Measurements from ENCODE around the gene RSPH1.

The RSPH1 gene

GRCh38 chr21:42521805-42522204, 25.8 kb upstream of the RSPH1 start:
- H3K4me2 ChIP-seq (ENCODE audit: insufficient read depth, low read length): no peak overlapping the region
- H3K36me3 ChIP-seq (ENCODE audit: insufficient read depth, low read length): 0 out of 2 replicates have a peak, but pooled peaks cover 12% of the 10 kb centered on the region
- TF ChIP-seq EZH2 (IDR thresholded peaks at IDR 0.05; ENCODE audit: borderline replicate concordance, low read depth, low read length, severe bottlenecking): no peak
- H3K79me2 ChIP-seq (ENCODE audit: insufficient read depth, low read length): no peaks in the 10 kb centered on the region
- no peaks in the 10 kb centered on the region for H3K27me3 ChIP-seq (ENCODE audit: insufficient read depth, low read length, poor library complexity)
- no peak for ATAC-seq (ENCODE audit: insufficient read depth, low read depth)
- no peaks in the 10 kb centered on the region for H3K9me3 ChIP-seq (ENCODE audit: insufficient read depth, low read length, severe bottlenecking)
- H3K4me3 ChIP-seq (ENCODE audit: low read depth in 1 of 2, low read length in 2 of 2): no peak overlapping the region
- no peak overlapping the region for H3K9ac ChIP-seq (ENCODE audit: low read depth, low read length)
- H3K27ac ChIP-seq (ENCODE audit: low read length): no peak overlapping the region
- no peak for DNase-seq
- no peak overlapping the region for H2AFZ ChIP-seq (ENCODE audit: low read depth, low read length)
- H4K20me1 ChIP-seq (ENCODE audit: insufficient read depth, low read length): peaks cover 11% of the 10 kb centered on the region; the same call in 1 of the 2 replicates
- H3K4me1 ChIP-seq (ENCODE audit: insufficient read depth, low read length): peaks cover 5% of the 10 kb centered on the region; the same call in 1 of the 2 replicates

- peaks cover 1% of the 10 kb centered on the region; the same call in 1 of the 2 replicates for H3K4me1 ChIP-seq (ENCODE audit: insufficient read depth, low read length)
- H3K4me2 ChIP-seq (ENCODE audit: insufficient read depth, low read length): no peak overlapping the region
- no peaks in the 10 kb centered on the region for H3K79me2 ChIP-seq (ENCODE audit: insufficient read depth, low read length)
- TF ChIP-seq CTCF (IDR thresholded peaks at IDR 0.05; ENCODE audit: borderline replicate concordance, extremely low read depth, low read length, poor library complexity, severe bottlenecking): no peak
- no peak for TF ChIP-seq EZH2 (IDR thresholded peaks at IDR 0.05; ENCODE audit: borderline replicate concordance, low read depth, low read length, severe bottlenecking)
- H3K9ac ChIP-seq (ENCODE audit: low read depth, low read length): no peak overlapping the region
- no peak overlapping the region for H3K27ac ChIP-seq (ENCODE audit: low read length)
- peaks cover 11% of the 10 kb centered on the region; the same call in 1 of the 2 replicates for H4K20me1 ChIP-seq (ENCODE audit: insufficient read depth, low read length)
- H3K36me3 ChIP-seq (ENCODE audit: insufficient read depth, low read length): 0 out of 2 replicates have a peak, but pooled peaks cover 12% of the 10 kb centered on the region
- H2AFZ ChIP-seq (ENCODE audit: low read depth, low read length): no peak overlapping the region
- ATAC-seq (ENCODE audit: insufficient read depth, low read depth) (no peak), DNase-seq (no peak)
- H3K9me3 ChIP-seq (ENCODE audit: insufficient read depth, low read length, severe bottlenecking): no peaks in the 10 kb centered on the region
- no peak overlapping the region for H3K4me3 ChIP-seq (ENCODE audit: low read depth in 1 of 2, low read length in 2 of 2)
- H3K27me3 ChIP-seq (ENCODE audit: insufficient read depth, low read length, poor library complexity): no peaks in the 10 kb centered on the region
These were observed 25.4 kb upstream of the RSPH1 start for GRCh38 chr21:42521384-42521783.

GRCh38 chr21:42520628-42521253, 24.7 kb upstream of the RSPH1 start:
- H3K79me2 ChIP-seq (ENCODE audit: insufficient read depth, low read length): no peaks in the 10 kb centered on the region
- no peaks in the 10 kb centered on the region for H3K27me3 ChIP-seq (ENCODE audit: insufficient read depth, low read length, poor library complexity)
- H3K4me1 ChIP-seq (ENCODE audit: insufficient read depth, low read length): no peaks in the 10 kb centered on the region
- H3K9ac ChIP-seq (ENCODE audit: low read depth, low read length): no peak overlapping the region
- no peak for TF ChIP-seq EZH2 (IDR thresholded peaks at IDR 0.05; ENCODE audit: borderline replicate concordance, low read depth, low read length, severe bottlenecking)
- no peak for TF ChIP-seq CTCF (IDR thresholded peaks at IDR 0.05; ENCODE audit: borderline replicate concordance, extremely low read depth, low read length, poor library complexity, severe bottlenecking)
- no peak overlapping the region for H2AFZ ChIP-seq (ENCODE audit: low read depth, low read length)
- no peak overlapping the region for H3K27ac ChIP-seq (ENCODE audit: low read length)
- H3K4me3 ChIP-seq (ENCODE audit: low read depth in 1 of 2, low read length in 2 of 2): no peak overlapping the region
- no peaks in the 10 kb centered on the region for H3K9me3 ChIP-seq (ENCODE audit: insufficient read depth, low read length, severe bottlenecking)
- H4K20me1 ChIP-seq (ENCODE audit: insufficient read depth, low read length): peaks cover 11% of the 10 kb centered on the region; the same call in 1 of the 2 replicates
- H3K4me2 ChIP-seq (ENCODE audit: insufficient read depth, low read length): no peak overlapping the region
- ATAC-seq (ENCODE audit: insufficient read depth, low read depth) (no peak), DNase-seq (no peak)
- H3K36me3 ChIP-seq (ENCODE audit: insufficient read depth, low read length): 0 out of 2 replicates have a peak, but pooled peaks cover 12% of the 10 kb centered on the region

GRCh38 chr21:42518626-42519025, 22.6 kb upstream of the RSPH1 start:
- no peak for DNase-seq
- peaks cover 16% of the 10 kb centered on the region for H3K4me1 ChIP-seq (ENCODE audit: insufficient read depth, low read length)
- H3K4me2 ChIP-seq (ENCODE audit: insufficient read depth, low read length): no peak overlapping the region

More at GRCh38 chr21:42518626-42519025, 22.6 kb upstream of the RSPH1 start:
- Histone ChIP-seq H3K27ac (ENCODE audit: low read length) (no peak overlapping the region), H2AFZ (ENCODE audit: low read depth, low read length) (no peak overlapping the region), H3K9me3 (ENCODE audit: insufficient read depth, low read length, severe bottlenecking) (no peaks in the 10 kb centered on the region), H4K20me1 (ENCODE audit: insufficient read depth, low read length) (peaks cover 6% of the 10 kb centered on the region; the same call in 1 of the 2 replicates), H3K79me2 (ENCODE audit: insufficient read depth, low read length) (no peaks in the 10 kb centered on the region), H3K9ac (ENCODE audit: low read depth, low read length) (no peak overlapping the region), H3K27me3 (ENCODE audit: insufficient read depth, low read length, poor library complexity) (no peaks in the 10 kb centered on the region), H3K36me3 (ENCODE audit: insufficient read depth, low read length) (0 out of 2 replicates have a peak, but pooled peaks cover 12% of the 10 kb centered on the region), H3K4me3 (ENCODE audit: low read depth in 1 of 2, low read length in 2 of 2) (no peak overlapping the region)
- no peak for TF ChIP-seq CTCF (IDR thresholded peaks at IDR 0.05; ENCODE audit: borderline replicate concordance, extremely low read depth, low read length, poor library complexity, severe bottlenecking)
- no peak for TF ChIP-seq EZH2 (IDR thresholded peaks at IDR 0.05; ENCODE audit: borderline replicate concordance, low read depth, low read length, severe bottlenecking)
- no peak for ATAC-seq (ENCODE audit: insufficient read depth, low read depth)
